ENCODE results near the gene MAB21L4.

Gene MAB21L4

GRCh38 chr2:240918258-240919091 lies 22.5 kb upstream of the MAB21L4 start:
- Histone ChIP-seq H3K27ac (no peak overlapping the region), H2AFZ (no peak overlapping the region), H3K79me2 (no peaks in the 10 kb centered on the region), H3K27me3 (ENCODE audit: control insufficient read depth, insufficient read depth, low read length) (peaks cover 4% of the 10 kb centered on the region), H3K9me3 (ENCODE audit: control insufficient read depth, low read length) (no peaks in the 10 kb centered on the region), H3K36me3 (ENCODE audit: control insufficient read depth, insufficient read depth, low read length) (no peaks in the 10 kb centered on the region), H3K4me3 (ENCODE audit: low read depth, low read length) (no peak overlapping the region), H3K4me1 (no peaks in the 10 kb centered on the region), H3K9ac (no peak overlapping the region), H3K4me2 (ENCODE audit: low read length) (no peak overlapping the region)
- no peak for TF ChIP-seq CTCF (IDR thresholded peaks at IDR 0.05)

- H2AFZ ChIP-seq: no peak overlapping the region
- no peak overlapping the region for H3K9ac ChIP-seq
- H3K27ac ChIP-seq: no peak overlapping the region
- no peak for TF ChIP-seq CTCF (IDR thresholded peaks at IDR 0.05)
- H3K79me2 ChIP-seq: no peaks in the 10 kb centered on the region
- no peak overlapping the region for H3K4me3 ChIP-seq (ENCODE audit: low read depth, low read length)
- H3K9me3 ChIP-seq (ENCODE audit: control insufficient read depth, low read length): no peaks in the 10 kb centered on the region
- peaks cover 4% of the 10 kb centered on the region for H3K27me3 ChIP-seq (ENCODE audit: control insufficient read depth, insufficient read depth, low read length)
- H3K36me3 ChIP-seq (ENCODE audit: control insufficient read depth, insufficient read depth, low read length): no peaks in the 10 kb centered on the region
- no peaks in the 10 kb centered on the region for H3K4me1 ChIP-seq
- no peak overlapping the region for H3K4me2 ChIP-seq (ENCODE audit: low read length)
Observed at GRCh38 chr2:240917684-240918257, 21.8 kb upstream of the MAB21L4 start.

GRCh38 chr2:240917009-240917683 lies 21.2 kb upstream of the MAB21L4 start:
- Histone ChIP-seq H3K4me3 (ENCODE audit: low read depth, low read length) (no peak overlapping the region), H3K27me3 (ENCODE audit: control insufficient read depth, insufficient read depth, low read length) (peaks cover 4% of the 10 kb centered on the region), H3K9ac (no peak overlapping the region), H3K4me2 (ENCODE audit: low read length) (no peak overlapping the region), H3K4me1 (no peaks in the 10 kb centered on the region), H2AFZ (no peak overlapping the region), H3K79me2 (no peaks in the 10 kb centered on the region), H3K27ac (no peak overlapping the region), H3K9me3 (ENCODE audit: control insufficient read depth, low read length) (no peaks in the 10 kb centered on the region), H3K36me3 (ENCODE audit: control insufficient read depth, insufficient read depth, low read length) (no peaks in the 10 kb centered on the region)
- TF ChIP-seq CTCF (IDR thresholded peaks at IDR 0.05): no peak

- Histone ChIP-seq H3K9me3 (ENCODE audit: control insufficient read depth, low read length) (no peaks in the 10 kb centered on the region), H3K27ac (no peak overlapping the region), H3K9ac (no peak overlapping the region), H3K27me3 (ENCODE audit: control insufficient read depth, insufficient read depth, low read length) (peaks cover 4% of the 10 kb centered on the region), H3K4me1 (no peaks in the 10 kb centered on the region), H2AFZ (no peak overlapping the region), H3K4me3 (ENCODE audit: low read depth, low read length) (no peak overlapping the region), H3K36me3 (ENCODE audit: control insufficient read depth, insufficient read depth, low read length) (no peaks in the 10 kb centered on the region), H3K79me2 (no peaks in the 10 kb centered on the region), H3K4me2 (ENCODE audit: low read length) (no peak overlapping the region)
- TF ChIP-seq CTCF (IDR thresholded peaks at IDR 0.05): no peak
Observed at GRCh38 chr2:240916571-240917008, 20.6 kb upstream of the MAB21L4 start.
